HUES48 (cell line): Measurements from ENCODE around the gene EFL1.

ENCODE experiments used
- H3K27ac ChIP-seq: one replicate; pipeline ENCODE4 v1.7.0; 2013; ENCODE audit warnings: low read depth, low read length, inconsistent platforms
- H3K27me3 ChIP-seq: 2 replicates; pipeline ENCODE4 v1.6.1; 2013; ENCODE audit warnings: mild to moderate bottlenecking, low read length; ENCODE audit not compliant: control insufficient read depth, insufficient read depth
- H3K36me3 ChIP-seq: 2 replicates; pipeline ENCODE4 v1.6.1; 2013; ENCODE audit warnings: low read length; ENCODE audit not compliant: control insufficient read depth, insufficient read depth
- H3K4me1 ChIP-seq: 2 replicates; pipeline ENCODE4 v1.6.1; 2013; ENCODE audit warnings: mild to moderate bottlenecking, low read length; ENCODE audit not compliant: control insufficient read depth, insufficient read depth
- H3K4me3 ChIP-seq: 2 replicates; pipeline ENCODE4 v1.5.1; 2013; ENCODE audit warnings: mild to moderate bottlenecking, low read depth, low read length
- H3K9ac ChIP-seq: 2 replicates; pipeline ENCODE4 v1.6.1; 2013; ENCODE audit warnings: mild to moderate bottlenecking, low read depth, low read length, moderate library complexity
- H3K9me3 ChIP-seq: 2 replicates; pipeline ENCODE4 v1.6.1; 2013; ENCODE audit warnings: low read length; ENCODE audit not compliant: control insufficient read depth, insufficient read depth

The EFL1 gene

DNA sequence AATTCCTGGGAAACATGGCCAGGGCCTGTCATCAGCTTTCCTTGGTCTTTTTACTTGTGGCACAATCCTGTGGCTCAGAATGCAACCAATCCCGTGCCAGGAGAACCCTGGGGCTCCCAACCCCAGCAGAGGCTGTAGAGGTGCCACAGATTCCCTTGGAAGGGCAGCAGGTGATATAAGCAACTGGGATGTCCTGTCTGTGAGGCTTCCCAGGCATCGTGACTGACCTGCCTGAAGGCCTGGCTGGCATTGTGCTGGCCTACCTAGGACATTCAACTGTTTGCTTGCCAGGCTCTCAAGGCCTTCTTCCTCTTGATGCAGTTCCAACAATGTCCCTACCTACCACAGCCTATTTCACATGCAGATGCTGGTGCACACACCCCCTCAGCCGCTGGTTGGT, 144.5 kb downstream of the EFL1 start:
- H3K36me3 ChIP-seq, result no peaks in the 10 kb centered on the region
- H3K27me3 ChIP-seq, result no peaks in the 10 kb centered on the region
- H3K9me3 ChIP-seq, result no peaks in the 10 kb centered on the region
- no peak overlapping the region for H3K27ac ChIP-seq
- no peaks in the 10 kb centered on the region for H3K4me1 ChIP-seq
- no peak overlapping the region for H3K4me3 ChIP-seq
- H3K9ac ChIP-seq, result no peak overlapping the region

DNA sequence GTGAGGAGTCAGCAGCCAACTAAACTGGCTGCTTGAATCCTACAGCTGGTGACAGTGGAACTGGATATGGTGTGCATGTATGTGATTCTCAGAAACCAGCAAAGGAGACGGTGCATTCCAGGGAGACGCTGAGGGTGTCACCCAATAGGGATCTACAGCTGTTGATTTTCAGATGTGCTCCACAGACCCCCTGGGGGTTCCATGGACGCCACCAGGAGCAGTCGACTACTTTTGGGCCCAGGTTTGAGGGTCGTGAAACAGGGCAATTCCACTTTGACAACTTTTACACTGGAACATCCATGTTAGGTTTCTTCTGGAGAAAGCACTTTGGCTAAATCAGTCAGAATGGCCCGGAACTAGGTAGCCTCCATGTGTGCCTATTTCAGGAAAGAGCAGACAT, 145.2 kb downstream of the EFL1 start:
- Histone ChIP-seq H3K9me3 (no peaks in the 10 kb centered on the region), H3K27me3 (no peaks in the 10 kb centered on the region), H3K27ac (no peak overlapping the region)

DNA sequence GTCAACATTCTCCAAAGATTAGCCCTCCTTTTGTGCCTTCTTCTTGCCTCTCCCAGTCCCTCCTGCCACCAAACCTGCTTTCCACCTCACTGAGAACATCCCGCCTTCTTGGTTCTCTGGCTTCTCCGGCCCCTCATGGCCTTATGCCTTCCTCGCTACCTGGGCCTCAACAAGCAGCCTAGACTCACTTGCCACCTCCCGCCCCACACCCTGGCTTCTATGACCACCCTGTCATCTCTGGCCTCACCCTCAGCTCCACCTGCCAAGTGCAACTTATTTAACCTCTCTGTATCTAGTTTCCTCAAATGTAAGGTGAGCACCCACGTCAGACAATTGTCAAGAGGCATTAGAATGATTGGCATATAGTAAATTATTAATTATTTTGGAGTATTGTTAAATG, 147.9 kb downstream of the EFL1 start:
- Histone ChIP-seq H3K9ac (no peak overlapping the region), H3K9me3 (no peaks in the 10 kb centered on the region), H3K36me3 (no peaks in the 10 kb centered on the region), H3K27ac (no peak overlapping the region), H3K27me3 (no peaks in the 10 kb centered on the region), H3K4me1 (no peaks in the 10 kb centered on the region), H3K4me3 (no peak overlapping the region)

More for the DNA sequence above, 145.2 kb downstream of the EFL1 start:
- no peak overlapping the region for H3K9ac ChIP-seq
- H3K4me3 ChIP-seq, result no peak overlapping the region
- no peaks in the 10 kb centered on the region for H3K4me1 ChIP-seq
- no peaks in the 10 kb centered on the region for H3K36me3 ChIP-seq

DNA sequence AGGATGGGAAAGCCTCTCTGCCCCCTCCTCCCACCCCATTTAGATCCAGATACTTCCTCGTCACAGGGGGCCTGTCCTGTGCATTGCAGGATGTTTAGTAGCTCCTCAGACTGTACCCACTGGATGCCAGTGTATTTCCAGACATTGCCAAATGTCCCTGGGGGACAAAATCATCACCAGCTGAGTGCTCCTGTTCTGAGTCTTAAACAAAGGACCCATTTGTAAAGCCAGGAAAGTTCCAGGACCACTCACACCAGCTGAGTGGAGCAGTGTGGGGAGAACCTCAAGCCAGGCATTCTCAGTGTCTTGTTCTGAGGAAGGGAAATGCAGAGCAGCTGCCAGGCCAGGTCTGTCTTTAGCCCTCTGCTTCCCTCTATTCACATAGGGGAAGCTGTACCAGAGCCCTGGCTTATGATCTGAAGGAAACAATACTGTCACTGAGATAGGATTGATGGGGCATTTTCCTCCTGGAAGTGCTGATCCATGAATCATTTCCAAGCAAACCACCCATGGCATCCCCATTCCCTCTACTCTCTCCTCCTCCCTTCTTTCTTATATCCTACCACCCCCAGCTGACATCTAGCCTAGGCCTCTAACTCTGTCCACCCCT, 149.3 kb downstream of the EFL1 start:
- no peak overlapping the region for H3K27ac ChIP-seq
- no peaks in the 10 kb centered on the region for H3K4me1 ChIP-seq
- no peak overlapping the region for H3K9ac ChIP-seq
- H3K4me3 ChIP-seq, result no peak overlapping the region
- no peaks in the 10 kb centered on the region for H3K36me3 ChIP-seq
- H3K27me3 ChIP-seq, result no peaks in the 10 kb centered on the region
- H3K9me3 ChIP-seq, result no peaks in the 10 kb centered on the region

DNA sequence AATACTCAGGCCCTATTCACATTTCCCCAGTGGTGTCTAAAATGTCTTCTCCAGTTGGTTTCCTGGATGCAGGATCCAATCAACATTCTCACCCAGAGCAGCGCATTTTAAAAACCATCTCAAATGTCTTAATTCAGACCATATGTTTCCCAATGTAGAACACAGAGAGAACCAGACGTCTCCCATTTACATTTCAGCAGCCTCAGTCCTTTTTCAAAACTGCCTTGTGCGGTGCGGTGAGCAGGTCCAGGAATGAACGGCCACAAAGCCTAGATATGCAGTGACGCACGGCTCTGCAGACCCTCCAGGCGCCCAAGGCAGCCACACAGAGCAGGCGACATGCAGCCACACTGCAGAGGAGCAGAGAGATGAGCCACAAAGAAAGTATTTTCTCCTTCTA, 150.6 kb downstream of the EFL1 start:
- H3K9me3 ChIP-seq, result no peaks in the 10 kb centered on the region
- H3K27me3 ChIP-seq, result no peaks in the 10 kb centered on the region
- no peak overlapping the region for H3K4me3 ChIP-seq
- H3K36me3 ChIP-seq, result no peaks in the 10 kb centered on the region
- no peak overlapping the region for H3K27ac ChIP-seq
- no peak overlapping the region for H3K9ac ChIP-seq
- H3K4me1 ChIP-seq, result no peaks in the 10 kb centered on the region

DNA sequence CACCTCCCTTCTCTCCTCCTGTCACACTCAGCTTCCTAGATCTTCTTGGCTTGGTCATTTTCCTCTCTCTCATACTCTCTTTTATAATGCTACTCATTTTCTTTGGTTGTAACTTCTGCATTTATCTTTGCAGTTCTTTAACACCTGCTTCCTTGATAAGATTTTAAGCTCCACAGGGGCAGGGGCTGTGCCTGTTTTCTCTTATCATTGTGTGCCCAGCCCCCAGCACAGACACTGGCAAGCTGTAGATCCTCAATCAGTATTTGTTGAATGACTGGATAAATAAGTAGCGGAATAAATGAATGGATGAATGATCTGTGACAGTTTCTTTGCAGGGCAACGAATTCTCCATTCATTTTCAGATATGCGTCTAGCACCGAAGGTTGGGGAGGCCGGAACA, 152.4 kb downstream of the EFL1 start:
- Histone ChIP-seq H3K27ac (no peak overlapping the region), H3K9me3 (no peaks in the 10 kb centered on the region), H3K27me3 (no peaks in the 10 kb centered on the region)

DNA sequence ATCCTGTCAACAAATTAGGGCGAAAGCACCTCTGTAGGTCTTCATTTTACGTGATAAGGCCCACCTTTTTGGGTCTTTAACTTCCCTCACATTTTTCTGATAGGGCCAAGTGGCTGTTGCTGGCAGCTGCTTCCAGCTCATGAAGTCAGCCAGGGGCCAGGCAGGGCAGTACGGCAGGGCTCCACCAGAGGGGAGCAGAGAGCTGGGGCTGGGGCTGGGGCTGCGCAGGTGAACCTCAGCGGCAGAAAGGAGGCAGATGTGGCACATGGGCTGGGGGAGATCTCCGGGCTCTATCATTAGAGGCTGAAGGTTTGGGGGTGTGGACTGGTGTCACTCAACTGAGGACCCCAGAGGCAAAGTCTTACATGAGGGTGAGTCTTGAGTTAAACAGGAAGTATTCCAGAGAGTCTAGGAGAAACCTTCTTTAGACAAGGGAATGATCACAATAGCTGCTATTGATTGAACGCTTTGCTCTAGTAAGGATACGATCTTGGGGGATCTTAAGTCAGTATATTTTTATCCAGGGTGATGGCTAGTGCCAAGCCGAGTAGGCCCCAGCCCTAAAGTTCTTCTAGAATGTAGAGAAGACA, 153.9 kb downstream of the EFL1 start:
- Histone ChIP-seq H3K9me3 (no peaks in the 10 kb centered on the region), H3K27ac (no peak overlapping the region), H3K27me3 (no peaks in the 10 kb centered on the region), H3K9ac (no peak overlapping the region), H3K4me3 (no peak overlapping the region), H3K36me3 (no peaks in the 10 kb centered on the region), H3K4me1 (no peaks in the 10 kb centered on the region)

More for the DNA sequence above, 152.4 kb downstream of the EFL1 start:
- Histone ChIP-seq H3K4me1 (no peaks in the 10 kb centered on the region), H3K36me3 (no peaks in the 10 kb centered on the region), H3K4me3 (no peak overlapping the region), H3K9ac (no peak overlapping the region)

DNA sequence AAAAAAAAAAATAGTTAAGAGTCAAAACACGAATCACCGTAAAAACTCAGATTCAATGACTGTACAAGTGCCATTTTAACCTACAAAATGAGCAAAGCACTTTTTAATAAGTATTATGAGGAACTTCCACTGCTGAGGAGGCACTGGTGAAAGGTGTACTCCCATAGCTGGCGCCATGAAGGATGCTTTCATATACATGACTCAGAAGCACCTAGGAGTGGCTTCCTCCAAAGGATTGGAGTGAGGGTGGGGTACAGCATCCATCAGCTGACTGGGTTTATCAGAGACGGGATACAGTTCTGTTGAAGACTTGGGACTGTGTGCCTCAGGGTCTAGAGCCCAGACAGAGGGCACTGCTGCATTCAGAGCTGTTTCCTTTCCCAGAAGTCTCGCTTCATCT, 155.9 kb downstream of the EFL1 start:
- no peak overlapping the region for H3K9ac ChIP-seq
- H3K9me3 ChIP-seq, result no peaks in the 10 kb centered on the region
- no peak overlapping the region for H3K27ac ChIP-seq
- H3K4me1 ChIP-seq, result no peaks in the 10 kb centered on the region
- no peaks in the 10 kb centered on the region for H3K27me3 ChIP-seq
- no peaks in the 10 kb centered on the region for H3K36me3 ChIP-seq
- no peak overlapping the region for H3K4me3 ChIP-seq

DNA sequence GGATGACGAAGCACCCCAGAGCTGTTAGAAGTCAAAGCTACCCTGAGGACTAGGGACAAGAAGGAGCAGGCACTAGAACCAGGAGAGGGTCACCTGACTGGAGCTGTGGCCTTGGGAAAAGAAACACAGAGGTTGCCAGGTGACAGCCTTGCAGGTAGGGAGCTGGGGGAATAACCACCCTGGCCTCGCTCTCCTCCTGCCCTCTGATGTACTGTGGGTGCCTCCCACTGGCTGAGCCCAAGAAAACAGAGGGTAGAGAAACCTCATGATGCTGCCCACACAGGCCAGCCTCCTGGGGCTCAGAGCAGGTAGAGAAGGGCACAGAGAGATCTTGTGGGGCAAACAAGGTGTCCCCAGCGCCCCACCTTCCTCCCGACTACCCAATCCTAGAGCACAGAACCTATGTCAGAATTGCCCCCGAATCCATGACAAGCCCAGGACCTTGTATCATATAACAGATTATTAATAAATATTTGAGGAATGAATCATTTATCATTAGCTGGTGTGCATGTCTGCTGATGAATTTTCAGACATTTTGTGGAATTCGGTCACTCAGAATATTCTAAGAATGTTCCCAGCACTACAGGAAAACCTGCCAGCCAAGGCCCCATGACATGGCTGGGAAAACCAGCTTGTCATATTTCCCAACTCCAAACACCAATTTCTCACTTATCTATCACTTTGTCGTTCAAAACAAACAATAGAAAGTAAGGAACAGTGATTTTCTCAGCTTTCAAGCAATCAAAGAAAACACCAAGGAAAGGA, 156.9 kb downstream of the EFL1 start:
- Histone ChIP-seq H3K9ac (no peak overlapping the region), H3K27ac (no peak overlapping the region), H3K4me1 (peaks cover 4% of the 10 kb centered on the region), H3K27me3 (no peaks in the 10 kb centered on the region), H3K9me3 (no peaks in the 10 kb centered on the region), H3K4me3 (no peak overlapping the region), H3K36me3 (no peaks in the 10 kb centered on the region)

DNA sequence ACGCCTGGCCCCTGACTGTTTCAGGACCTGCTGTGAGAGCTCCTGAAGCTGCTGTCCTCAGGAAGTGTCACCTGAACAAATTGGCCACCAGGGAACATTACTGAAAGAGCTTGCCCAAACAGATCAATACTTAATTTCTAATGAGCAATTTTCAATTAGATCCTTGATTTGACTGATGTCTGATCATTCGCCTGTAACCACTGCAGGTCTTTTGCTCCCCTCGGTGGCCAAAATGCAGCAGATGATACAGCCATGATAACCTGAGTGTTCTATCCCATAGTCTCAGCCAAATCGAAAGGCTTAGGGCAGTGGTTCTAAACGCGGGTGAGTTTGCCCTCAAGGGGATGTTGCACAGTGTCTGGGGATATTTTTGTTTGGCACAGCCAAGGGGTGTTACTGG, 159.1 kb downstream of the EFL1 start:
- no peaks in the 10 kb centered on the region for H3K9me3 ChIP-seq
- no peaks in the 10 kb centered on the region for H3K27me3 ChIP-seq
- no peak overlapping the region for H3K27ac ChIP-seq
- H3K4me1 ChIP-seq, result peaks cover 13% of the 10 kb centered on the region
- H3K9ac ChIP-seq, result no peak overlapping the region
- no peaks in the 10 kb centered on the region for H3K36me3 ChIP-seq
- H3K4me3 ChIP-seq, result no peak overlapping the region
